GM19193 (cell line): ENCODE results near the gene PTPN1.

Experiments used
- POLR2A ChIP-seq: IDR thresholded peaks from 4 replicates; pipeline ENCODE4 v1.6.1; 2011; ENCODE audit not compliant: insufficient read depth, insufficient read length; ENCODE audit errors: extremely low read depth

PTPN1 gene

GRCh38 chr20:50592282-50593004, 82.3 kb downstream of the PTPN1 start:
- no peak for TF ChIP-seq POLR2A

DNA sequence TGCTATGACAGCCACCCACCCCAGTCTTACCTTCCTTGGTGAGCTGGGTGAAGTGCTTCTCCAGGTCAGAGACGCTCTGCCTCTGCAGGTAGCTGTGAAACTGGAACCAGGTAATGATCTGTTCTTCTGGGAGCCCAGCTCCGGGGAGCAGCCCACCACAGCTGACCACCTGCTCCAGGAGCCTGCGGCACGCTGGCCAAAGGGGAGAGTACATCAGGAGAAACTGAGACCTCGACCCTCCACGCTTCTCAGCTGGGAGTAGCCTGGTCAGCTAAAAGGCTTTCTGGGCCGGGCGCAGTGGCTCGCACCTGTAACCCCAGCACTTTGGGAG, 82.8 kb downstream of the PTPN1 start:
- TF ChIP-seq POLR2A, result peak; percentile 27

GRCh38 chr20:50594231-50594590, 84.0 kb downstream of the PTPN1 start:
- no peak for TF ChIP-seq POLR2A

- peak; percentile 32 for TF ChIP-seq POLR2A
These were observed 84.6 kb downstream of the PTPN1 start for GRCh38 chr20:50594591-50595432.

GRCh38 chr20:50595433-50595895, 85.3 kb downstream of the PTPN1 start:
- TF ChIP-seq POLR2A, result no peak

DNA sequence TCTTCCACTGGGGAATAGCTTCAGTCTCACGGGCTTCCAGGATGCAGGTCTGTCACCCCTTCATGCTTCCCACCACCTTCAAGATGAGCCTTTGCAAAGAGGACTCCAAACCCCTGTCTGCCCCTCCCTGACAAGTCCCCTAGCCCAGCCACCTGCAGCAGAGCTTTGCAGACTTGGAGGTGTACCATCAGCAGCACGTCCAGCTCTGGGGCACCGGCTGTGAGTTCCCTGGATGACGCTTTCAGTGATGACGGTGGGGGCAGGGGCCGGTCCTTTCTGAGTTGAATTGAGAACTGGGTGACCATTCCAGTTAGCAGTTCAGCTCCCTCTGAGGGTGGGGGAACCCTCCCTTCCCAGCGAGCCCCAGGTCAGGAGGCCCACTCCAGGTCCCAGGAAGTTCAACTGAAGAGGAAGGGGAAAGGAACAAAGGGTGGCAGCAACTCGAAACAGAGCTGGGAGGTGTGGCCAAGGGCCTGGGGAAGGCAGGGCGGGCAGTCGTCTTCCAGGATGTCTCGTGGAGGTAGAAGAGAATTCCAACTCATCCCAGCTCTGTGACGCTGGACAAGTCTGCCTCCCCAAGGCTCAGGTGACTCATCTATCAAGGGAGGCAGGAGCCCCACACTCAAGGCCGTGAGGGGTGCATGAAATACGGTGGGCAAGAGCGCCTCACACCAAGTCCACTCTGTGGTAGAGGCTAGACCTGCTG, 86.0 kb downstream of the PTPN1 start:
- no peak for TF ChIP-seq POLR2A

DNA sequence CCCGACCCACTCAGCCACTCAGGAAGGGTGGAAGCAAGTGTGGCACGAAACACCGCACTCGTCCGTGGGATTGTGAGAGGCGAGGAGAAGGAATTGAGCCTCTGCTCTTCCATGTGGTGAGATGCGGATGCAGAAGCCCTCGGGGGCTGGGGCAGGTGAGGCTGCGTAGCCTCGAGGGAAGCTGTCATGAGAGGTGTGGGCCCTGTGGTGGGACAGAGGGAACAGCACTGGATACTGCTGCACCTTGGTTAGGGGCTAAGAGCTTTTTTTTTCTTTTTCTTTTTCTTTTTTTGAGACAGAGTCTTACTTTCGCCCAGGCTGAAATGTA, 86.5 kb downstream of the PTPN1 start:
- TF ChIP-seq POLR2A, result no peak

GRCh38 chr20:50597406-50597969, 87.3 kb downstream of the PTPN1 start:
- no peak for TF ChIP-seq POLR2A

DNA sequence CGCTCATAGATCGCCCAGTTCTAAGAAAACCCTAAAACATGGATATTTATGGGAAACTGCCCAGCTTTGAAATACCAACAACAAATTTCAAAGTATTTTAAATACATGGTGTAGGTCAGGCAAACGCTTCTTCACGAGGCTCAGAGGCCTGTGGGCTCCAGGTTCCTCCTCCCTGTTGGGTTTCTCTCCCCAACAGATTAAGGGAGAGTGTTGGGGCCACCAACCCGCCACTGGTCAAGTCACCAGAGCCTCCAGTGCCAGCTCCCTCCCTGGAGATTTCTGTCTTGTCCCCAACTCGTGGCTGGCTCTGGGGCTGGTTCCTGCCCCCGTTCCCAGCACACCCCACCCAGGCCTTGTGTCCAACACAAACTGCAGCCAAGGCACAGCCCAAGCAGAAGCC, 87.9 kb downstream of the PTPN1 start:
- no peak for TF ChIP-seq POLR2A

DNA sequence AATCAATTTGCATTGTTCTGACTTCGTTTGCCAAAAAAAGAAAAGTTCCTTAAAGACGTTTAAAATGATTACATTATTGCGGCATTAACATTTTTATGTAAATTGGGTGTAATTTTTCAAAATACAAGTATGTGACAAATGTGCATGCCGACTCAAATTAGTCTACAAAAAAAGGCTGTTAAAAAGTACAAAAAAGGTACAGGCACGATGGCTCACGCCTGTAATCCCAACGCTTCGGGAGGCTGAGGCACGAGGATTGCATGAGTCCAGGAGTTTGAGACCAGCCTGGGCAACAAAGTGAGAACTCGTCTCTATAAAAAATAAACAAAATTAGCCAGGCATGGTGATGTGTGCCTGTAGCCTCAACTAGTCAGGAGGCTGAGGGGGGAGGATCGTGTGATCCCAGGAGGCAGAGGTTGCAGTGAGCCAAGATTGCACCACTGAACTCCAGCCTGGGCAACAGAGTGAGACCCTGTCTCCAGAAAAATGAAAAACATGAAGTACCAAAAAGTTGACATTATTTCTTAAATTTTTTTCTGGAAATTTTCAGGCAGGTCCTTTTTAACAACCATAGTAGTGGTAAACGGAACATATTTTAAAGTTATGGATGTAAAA, 90.2 kb downstream of the PTPN1 start:
- TF ChIP-seq POLR2A, result no peak

DNA sequence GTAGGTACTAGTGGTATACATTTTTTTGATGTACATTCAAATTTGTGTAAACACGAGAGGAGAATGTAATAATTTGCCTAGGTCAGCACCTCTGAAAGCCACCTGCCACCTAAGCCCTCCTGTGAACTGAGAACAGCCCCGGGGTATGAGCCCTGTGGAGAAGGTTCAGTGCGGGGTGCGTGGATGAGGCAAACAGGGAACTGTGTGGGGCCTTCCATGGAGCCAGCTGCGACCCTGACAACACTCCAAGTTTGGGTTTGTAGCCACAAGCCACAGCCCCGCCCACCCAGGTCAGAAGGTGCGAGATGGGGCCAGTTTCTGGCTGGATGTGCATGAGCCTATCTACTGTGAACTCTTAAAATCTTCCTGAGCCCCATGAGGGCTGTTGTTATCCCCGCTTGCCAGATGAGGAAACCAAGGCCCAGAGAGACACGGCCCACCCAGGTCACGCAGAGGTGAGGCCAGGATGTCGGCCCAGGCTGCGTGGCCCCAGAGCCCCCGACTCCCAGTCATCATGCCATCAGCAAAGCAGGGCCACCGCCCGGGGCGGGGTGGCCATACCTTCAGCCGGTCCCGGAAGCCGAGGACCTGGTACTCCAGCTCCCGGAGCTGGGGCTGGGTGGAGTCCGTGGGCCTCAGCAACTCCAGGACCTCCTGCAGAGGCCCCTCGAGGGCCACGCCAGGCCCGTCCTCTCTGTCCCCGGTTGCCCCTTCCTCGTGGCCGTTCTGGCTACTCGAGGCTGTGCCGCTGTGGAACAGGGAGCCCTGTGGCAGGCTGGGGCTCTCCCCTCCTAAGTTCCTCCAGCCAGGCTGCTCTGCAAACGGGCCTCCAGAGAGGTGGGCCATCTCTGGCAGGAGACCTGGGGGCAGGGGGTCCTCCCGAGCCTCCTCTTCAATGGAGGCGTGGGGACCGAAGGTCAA, 91.6 kb downstream of the PTPN1 start:
- TF ChIP-seq POLR2A, result no peak

- TF ChIP-seq POLR2A, result no peak
These were observed 92.4 kb downstream of the PTPN1 start for GRCh38 chr20:50602432-50603088.

DNA sequence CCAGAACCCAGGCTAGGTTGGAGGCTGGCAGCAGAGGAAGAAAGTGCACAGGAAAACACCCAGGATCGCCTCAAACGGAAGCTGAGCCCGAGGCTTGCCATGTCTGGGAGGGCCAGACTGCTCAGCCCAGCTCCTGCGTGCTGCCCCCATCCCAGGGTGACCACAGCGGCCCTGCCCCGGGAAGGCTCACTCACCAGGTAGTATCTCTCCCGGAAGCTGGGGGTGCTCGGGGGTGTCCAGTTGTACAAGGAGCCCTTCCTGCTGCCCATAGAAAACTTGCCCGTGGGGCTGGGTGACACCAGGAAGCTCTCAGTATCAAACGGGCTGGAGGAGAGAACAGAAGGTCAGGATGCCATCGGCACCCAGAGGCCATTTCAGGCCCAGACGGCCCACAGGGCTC, 94.3 kb downstream of the PTPN1 start:
- TF ChIP-seq POLR2A, result no peak
